CD14-positive monocyte (primary cell): ENCODE measurements around the gene DYSF. TPM values are rescaled to one million over a fixed set of nuclear protein-coding genes. Genes with fewer than 3 reads are reported as not detected.

Experiments used
- DNase-seq, 3 donors: peaks; one replicate each; pipeline ENCODE4 v3.0.0-alpha.2; 2011 to 2022
- H2AFZ ChIP-seq: 2 replicates; pipeline ENCODE4 v1.6.0; 2012; ENCODE audit warnings: mild to moderate bottlenecking, low read depth, low read length, inconsistent platforms; ENCODE audit not compliant: insufficient read depth, poor library complexity, severe bottlenecking
- H3K27ac ChIP-seq, 2 donors: 1 replicate in 1 of 2; 2 replicates in 1 of 2; pipeline ENCODE4 v1.5.1; 2012 to 2013; ENCODE audit warnings: low read length in 2 of 2, control low read depth in 1 of 2, inconsistent platforms in 1 of 2, low read depth in 1 of 2, mild to moderate bottlenecking in 1 of 2
- H3K27me3 ChIP-seq, 2 donors: one replicate each; pipeline versions ENCODE4 v1.6.0 to v1.6.1; 2011 to 2013; ENCODE audit warnings: low read length in 2 of 2; ENCODE audit not compliant: control insufficient read depth in 2 of 2, insufficient read depth in 2 of 2
- H3K36me3 ChIP-seq, 2 donors: replicated peaks in 1 of 2; 1 replicate in 1 of 2; 2 replicates in 1 of 2; pipeline versions ENCODE4 v1.5.1 to v1.6.1; 2012 to 2013; ENCODE audit warnings: low read length in 2 of 2, control low read depth in 1 of 2, inconsistent platforms in 1 of 2, mild to moderate bottlenecking in 1 of 2; ENCODE audit not compliant: insufficient read depth in 2 of 2, control insufficient read depth in 1 of 2
- H3K4me1 ChIP-seq, 2 donors: 1 replicate in 1 of 2; 2 replicates in 1 of 2; pipeline versions ENCODE4 v1.5.1 to v1.6.1; 2012 to 2013; ENCODE audit warnings: low read length in 2 of 2, control low read depth in 1 of 2, inconsistent platforms in 1 of 2, mild to moderate bottlenecking in 1 of 2, moderate library complexity in 1 of 2; ENCODE audit not compliant: insufficient read depth in 2 of 2, control insufficient read depth in 1 of 2
- H3K4me2 ChIP-seq: replicated peaks from 2 replicates; pipeline ENCODE3; 2012; ENCODE audit warnings: low read length, moderate library complexity, mild to moderate bottlenecking; ENCODE audit not compliant: poor library complexity, severe bottlenecking; ENCODE audit errors: extremely low read depth
- H3K4me3 ChIP-seq, 3 experiments: fragments of 200-600 bp in 1 of 3; sonication (generic) in 1 of 3; replicated peaks in 1 of 3; 1 replicate in 2 of 3; 2 replicates in 1 of 3; pipeline ENCODE4 v1.5.1; 2011 to 2013; ENCODE audit warnings: low read length in 3 of 3, mild to moderate bottlenecking in 3 of 3, control low read depth in 2 of 3, low read depth in 2 of 3, inconsistent platforms in 1 of 3, moderate library complexity in 1 of 3
- H3K79me2 ChIP-seq: 2 replicates; pipeline ENCODE4 v1.6.0; 2012; ENCODE audit warnings: mild to moderate bottlenecking, control low read depth, inconsistent platforms, low read length, moderate library complexity; ENCODE audit not compliant: insufficient read depth
- H3K9ac ChIP-seq: 2 replicates; pipeline ENCODE4 v1.6.0; 2017; ENCODE audit warnings: low read length, mild to moderate bottlenecking; ENCODE audit not compliant: insufficient read depth, poor library complexity, severe bottlenecking
- H3K9me3 ChIP-seq, 2 donors: replicated peaks in 1 of 2; 1 replicate in 1 of 2; 2 replicates in 1 of 2; pipeline versions ENCODE4 v1.5.1 to v1.6.1; 2012 to 2013; ENCODE audit warnings: low read length in 2 of 2, control low read depth in 1 of 2; ENCODE audit not compliant: control insufficient read depth in 1 of 2, insufficient read depth in 1 of 2
- H4K20me1 ChIP-seq: 2 replicates; pipeline ENCODE4 v1.6.0; 2012; ENCODE audit warnings: mild to moderate bottlenecking, low read length, control low read depth, moderate library complexity; ENCODE audit not compliant: insufficient read depth
- H3K27ac Mint-ChIP-seq, 7 donors: one replicate each; pipeline ENCODE4 v1.8.0; 2020; ENCODE audit warnings: mild to moderate bottlenecking in 7 of 7, mixed read lengths in 7 of 7, moderate library complexity in 6 of 7, inconsistent platforms in 2 of 7
- H3K27me3 Mint-ChIP-seq, 3 donors: one replicate each; pipeline ENCODE4 v1.8.0; 2021 to 2022; ENCODE audit warnings: low read depth in 3 of 3, mild to moderate bottlenecking in 3 of 3, mixed read lengths in 3 of 3, moderate library complexity in 3 of 3, inconsistent platforms in 1 of 3
- H3K36me3 Mint-ChIP-seq, 2 donors: one replicate each; pipeline ENCODE4 v1.8.0; 2020; ENCODE audit warnings: mixed read lengths in 2 of 2, inconsistent platforms in 1 of 2, mild to moderate bottlenecking in 1 of 2
- H3K4me1 Mint-ChIP-seq: one replicate; pipeline ENCODE4 v1.8.0; 2020; ENCODE audit warnings: mild to moderate bottlenecking, mixed read lengths
- H3K4me3 Mint-ChIP-seq, 2 donors: one replicate each; pipeline ENCODE4 v1.8.0; 2020; ENCODE audit warnings: mild to moderate bottlenecking in 2 of 2, mixed read lengths in 2 of 2, moderate library complexity in 1 of 2
- H3K9me3 Mint-ChIP-seq, 7 donors: one replicate each; pipeline ENCODE4 v1.8.0; 2020 to 2022; ENCODE audit warnings: mixed read lengths in 7 of 7, mild to moderate bottlenecking in 6 of 7, moderate library complexity in 6 of 7, inconsistent platforms in 2 of 7
- WGBS: methylation state at CpG from one replicate; pipeline ENCODE4 v1.1.5; 2013; ENCODE audit warnings: missing lambda C conversion rate; ENCODE audit not compliant: insufficient coverage; 5-methylcytosine and 5-hydroxymethylcytosine counted together
- intact Hi-C, 2 donors: fragments of 100-400 bp; cut with micrococcal nuclease; formaldehyde crosslinking; loops; one replicate each; pipeline versions ENCODE4 v1.15.0 to v1.15.1; 2023
- polyA plus RNA-seq, 3 donors: library from polyadenylated mRNA; depleted of rRNA in 1 of 3; unstranded in 2 of 3; stranded (reverse) in 1 of 3; fragments of 300-500 nt in 2 of 3; fragments of >200 nt in 1 of 3; fragmentation: Illumina TruSeq in 2 of 3; gene quantifications; 1 replicate in 2 of 3; 2 replicates in 1 of 3; pipeline ENCODE4 v1.2.3, GENCODE V29; 2012 to 2021
- TF ChIP-seq, protein P1 (sequence below): fragments of 200-600 bp; IDR thresholded peaks from one replicate; pipeline ENCODE4 v1.8.0; 2022; ENCODE audit warnings: antibody characterized with exemption, mild to moderate bottlenecking

The DYSF gene
- polyA plus RNA-seq, 3 donors, result 16.1 to 72.5 (median 31.2) TPM

DNA sequence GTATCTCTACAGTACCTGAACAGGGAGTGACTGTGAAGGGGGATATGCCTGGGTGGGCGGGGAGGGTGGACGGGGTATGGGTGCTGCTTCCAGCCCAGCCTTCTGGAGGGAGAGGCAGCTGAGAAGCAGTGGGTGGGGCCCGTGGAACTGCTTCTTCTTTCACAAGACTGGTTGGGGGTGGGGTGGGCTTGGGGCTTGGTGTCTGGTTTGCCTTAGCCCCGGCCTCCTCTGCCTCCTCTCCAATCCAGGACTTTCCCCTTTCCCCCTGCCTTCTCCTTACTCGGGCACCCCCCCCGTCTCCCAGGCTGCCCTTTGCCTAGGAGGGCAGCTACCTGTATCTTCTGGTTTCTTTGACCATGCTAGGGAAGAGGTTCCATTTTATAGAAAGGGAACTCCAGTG lies 233.4 kb downstream of the DYSF start:
- Mint-ChIP-seq H3K27ac (no peak overlapping the region), H3K27me3 (peaks cover 0 to 9% (median 6%) of the 10 kb centered on the region in 3 donors), H3K36me3 (peaks cover 79 to 80% of the 10 kb centered on the region in 2 donors), H3K4me3 (no peak overlapping the region), H3K4me1 (no peaks in the 10 kb centered on the region), H3K9me3 (peaks cover 1 to 8% (median 6%) of the 10 kb centered on the region in 7 donors)
- TF ChIP-seq, protein P1, sequence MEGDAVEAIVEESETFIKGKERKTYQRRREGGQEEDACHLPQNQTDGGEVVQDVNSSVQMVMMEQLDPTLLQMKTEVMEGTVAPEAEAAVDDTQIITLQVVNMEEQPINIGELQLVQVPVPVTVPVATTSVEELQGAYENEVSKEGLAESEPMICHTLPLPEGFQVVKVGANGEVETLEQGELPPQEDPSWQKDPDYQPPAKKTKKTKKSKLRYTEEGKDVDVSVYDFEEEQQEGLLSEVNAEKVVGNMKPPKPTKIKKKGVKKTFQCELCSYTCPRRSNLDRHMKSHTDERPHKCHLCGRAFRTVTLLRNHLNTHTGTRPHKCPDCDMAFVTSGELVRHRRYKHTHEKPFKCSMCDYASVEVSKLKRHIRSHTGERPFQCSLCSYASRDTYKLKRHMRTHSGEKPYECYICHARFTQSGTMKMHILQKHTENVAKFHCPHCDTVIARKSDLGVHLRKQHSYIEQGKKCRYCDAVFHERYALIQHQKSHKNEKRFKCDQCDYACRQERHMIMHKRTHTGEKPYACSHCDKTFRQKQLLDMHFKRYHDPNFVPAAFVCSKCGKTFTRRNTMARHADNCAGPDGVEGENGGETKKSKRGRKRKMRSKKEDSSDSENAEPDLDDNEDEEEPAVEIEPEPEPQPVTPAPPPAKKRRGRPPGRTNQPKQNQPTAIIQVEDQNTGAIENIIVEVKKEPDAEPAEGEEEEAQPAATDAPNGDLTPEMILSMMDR, result no peak
- H3K27ac ChIP-seq, result no peak overlapping the region
- WGBS, result 92% methylated on average over 2 of the region's 6 CpGs
- H3K9me3 ChIP-seq, result no peaks in the 10 kb centered on the region
- no peak for DNase-seq
- no peaks in the 10 kb centered on the region for H3K79me2 ChIP-seq
- H4K20me1 ChIP-seq, result peaks cover 41% of the 10 kb centered on the region
- no peak overlapping the region for H3K9ac ChIP-seq
- no peak overlapping the region for H3K4me2 ChIP-seq
- peaks cover 64 to 84% of the 10 kb centered on the region in 2 donors for H3K36me3 ChIP-seq
- H2AFZ ChIP-seq, result no peak overlapping the region
- no peaks in the 10 kb centered on the region for H3K4me1 ChIP-seq
- H3K27me3 ChIP-seq, result no peaks in the 10 kb centered on the region
- no peak overlapping the region for H3K4me3 ChIP-seq
- intact Hi-C loops, result no loop called here

DNA sequence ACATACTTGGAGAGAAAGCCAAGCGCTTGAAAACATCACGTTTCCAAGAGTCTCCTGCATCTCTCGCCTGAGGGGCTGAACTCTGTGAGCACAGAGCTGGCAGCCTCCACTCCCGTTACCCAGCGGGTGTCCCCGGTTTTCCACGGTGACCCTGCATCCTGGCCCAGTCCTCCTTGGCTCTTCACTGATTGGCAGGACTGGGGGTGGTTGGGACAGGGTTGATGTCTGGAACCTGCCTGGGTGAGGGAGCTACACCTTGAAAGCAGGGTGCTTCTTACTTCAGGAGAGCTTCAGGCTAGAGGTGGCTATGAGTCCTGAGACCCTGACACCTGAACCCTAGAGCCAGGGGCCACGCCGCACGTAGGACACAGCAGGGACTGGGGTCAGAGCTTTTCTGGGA lies 234.1 kb downstream of the DYSF start:
- intact Hi-C loops, result no loop called here
- Histone ChIP-seq H3K4me3 (no peak overlapping the region), H3K27ac (no peak overlapping the region), H3K9ac (no peak overlapping the region), H3K4me2 (no peak overlapping the region), H3K9me3 (no peaks in the 10 kb centered on the region), H3K36me3 (peaks cover 58 to 77% of the 10 kb centered on the region in 2 donors), H4K20me1 (peaks cover 39% of the 10 kb centered on the region), H3K27me3 (no peaks in the 10 kb centered on the region), H3K4me1 (no peaks in the 10 kb centered on the region), H2AFZ (no peak overlapping the region), H3K79me2 (no peaks in the 10 kb centered on the region)
- DNase-seq, result no peak
- 96% methylated on average over 10 of the region's 10 CpGs for WGBS
- Mint-ChIP-seq H3K4me1 (peaks cover 2% of the 10 kb centered on the region), H3K36me3 (peaks cover 72 to 74% of the 10 kb centered on the region in 2 donors), H3K4me3 (no peak overlapping the region), H3K9me3 (peaks cover 0 to 8% (median 6%) of the 10 kb centered on the region in 7 donors), H3K27me3 (peaks cover 0 to 10% (median 9%) of the 10 kb centered on the region in 3 donors), H3K27ac (no peak overlapping the region)
- TF ChIP-seq, protein P1, result no peak
